DND-41 (cell line): ENCODE measurements around the gene FLNB.

Experiments
- ATAC-seq: fragments of 200-7000 bp; cut with Tn5 transposase; 3 replicates; pipeline ENCODE4 v1.9.1; 2021; ENCODE audit warnings: low read depth; ENCODE audit not compliant: insufficient read depth
- DNase-seq: peaks from one replicate; pipeline ENCODE4 v3.0.0-alpha.2; 2020
- H2AFZ ChIP-seq: 2 replicates; pipeline ENCODE4 v1.6.0; 2012; ENCODE audit warnings: low read depth, low read length
- H3K27ac ChIP-seq: 2 replicates; pipeline ENCODE4 v1.5.1; 2012; ENCODE audit warnings: low read length, inconsistent platforms
- H3K27me3 ChIP-seq: fragments of 200-600 bp; sonication (generic); 2 replicates; pipeline ENCODE4 v1.6.0; 2012; ENCODE audit warnings: low read length, mild to moderate bottlenecking, inconsistent platforms; ENCODE audit not compliant: insufficient read depth, poor library complexity
- H3K36me3 ChIP-seq: 2 replicates; pipeline ENCODE4 v1.5.1; 2012; ENCODE audit warnings: low read length, inconsistent platforms; ENCODE audit not compliant: insufficient read depth
- H3K4me1 ChIP-seq: 2 replicates; pipeline ENCODE4 v1.5.1; 2012; ENCODE audit warnings: mild to moderate bottlenecking, low read length; ENCODE audit not compliant: insufficient read depth
- H3K4me2 ChIP-seq: 2 replicates; pipeline ENCODE4 v1.6.0; 2012; ENCODE audit warnings: mild to moderate bottlenecking, moderate library complexity, low read length, inconsistent platforms; ENCODE audit not compliant: insufficient read depth
- H3K4me3 ChIP-seq, 2 experiments: fragments of 200-600 bp in 1 of 2; shearing (Covaris generic) in 1 of 2; 2 replicates each; pipeline ENCODE4 v1.5.1; 2012 to 2016; ENCODE audit warnings: inconsistent platforms in 2 of 2, low read length in 2 of 2, mild to moderate bottlenecking in 2 of 2, low read depth in 1 of 2, moderate library complexity in 1 of 2
- H3K79me2 ChIP-seq: 2 replicates; pipeline ENCODE4 v1.6.0; 2012; ENCODE audit warnings: low read length, inconsistent platforms; ENCODE audit not compliant: insufficient read depth
- H3K9ac ChIP-seq: 2 replicates; pipeline ENCODE4 v1.6.0; 2012; ENCODE audit warnings: low read depth, mild to moderate bottlenecking, inconsistent platforms, low read length, moderate library complexity
- H3K9me3 ChIP-seq: 2 replicates; pipeline ENCODE4 v1.5.1; 2012; ENCODE audit warnings: low read length, moderate library complexity, mild to moderate bottlenecking, inconsistent platforms; ENCODE audit not compliant: insufficient read depth, severe bottlenecking
- H4K20me1 ChIP-seq: 2 replicates; pipeline ENCODE4 v1.6.0; 2012; ENCODE audit warnings: low read length; ENCODE audit not compliant: insufficient read depth
- CTCF ChIP-seq: IDR thresholded peaks from 2 replicates; pipeline ENCODE4 v1.5.1; 2012; ENCODE audit warnings: borderline replicate concordance, low read length, moderate library complexity, mild to moderate bottlenecking; ENCODE audit not compliant: poor library complexity, severe bottlenecking; ENCODE audit errors: extremely low read depth
- EZH2 ChIP-seq: IDR thresholded peaks from 3 replicates; pipeline ENCODE4 v1.6.1; 2012; ENCODE audit warnings: borderline replicate concordance, low read depth, mild to moderate bottlenecking, moderate library complexity, low read length, inconsistent platforms; ENCODE audit not compliant: severe bottlenecking

Gene FLNB

GRCh38 chr3:58178528-58179234 lies 170.5 kb downstream of the FLNB start:
- Histone ChIP-seq H3K27ac (no peak overlapping the region), H3K79me2 (no peaks in the 10 kb centered on the region), H3K4me3 (no peak overlapping the region), H2AFZ (no peak overlapping the region), H3K36me3 (no peaks in the 10 kb centered on the region), H3K4me1 (no peaks in the 10 kb centered on the region), H3K9me3 (no peaks in the 10 kb centered on the region), H4K20me1 (no peaks in the 10 kb centered on the region), H3K9ac (no peak overlapping the region), H3K27me3 (no peaks in the 10 kb centered on the region), H3K4me2 (no peak overlapping the region)
- no peak for TF ChIP-seq EZH2
- DNase-seq: no peak
- ATAC-seq: no peak

DNA sequence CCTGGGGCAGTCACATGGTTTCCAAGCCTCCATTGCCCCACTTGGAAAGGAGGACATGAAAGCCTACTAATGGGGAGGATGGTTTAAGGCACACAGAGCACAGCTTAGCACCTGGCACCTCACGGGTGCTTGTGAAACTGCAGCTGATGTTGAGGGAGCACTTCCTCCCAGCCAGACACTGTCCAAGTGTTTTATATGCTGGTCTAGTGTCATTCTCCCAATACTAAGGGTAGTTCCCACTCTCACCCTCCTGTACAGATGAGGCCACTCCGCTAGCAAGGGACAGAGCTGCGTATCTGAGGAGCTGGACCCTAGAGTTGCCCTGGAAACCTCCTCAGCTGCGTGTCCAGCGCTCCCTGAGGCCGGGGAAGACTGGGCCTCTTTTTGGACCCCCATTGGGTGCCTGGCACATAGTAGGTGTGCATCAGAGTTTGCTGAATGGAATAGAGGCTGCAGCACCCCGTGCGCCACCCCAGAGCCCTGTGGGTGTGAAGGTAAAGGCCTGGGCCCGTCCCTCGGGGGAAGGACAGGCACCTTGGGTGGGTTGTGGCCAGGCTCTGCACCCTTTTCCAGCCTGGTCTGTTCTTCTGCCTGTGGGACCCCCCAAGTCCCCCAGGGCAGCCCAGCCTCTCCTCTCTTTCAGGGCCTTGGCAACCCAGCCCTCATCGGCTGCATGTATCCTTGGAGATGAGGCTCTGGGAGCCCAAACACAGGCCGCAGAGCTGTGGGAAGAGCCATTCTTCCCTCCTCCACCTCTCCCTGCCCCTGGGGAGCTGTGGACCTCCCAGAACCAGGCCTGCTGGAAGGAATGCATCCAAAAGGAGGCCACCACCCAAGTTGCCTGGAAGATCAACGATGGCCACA lies 171.2 kb downstream of the FLNB start:
- Histone ChIP-seq H4K20me1 (no peaks in the 10 kb centered on the region), H2AFZ (no peak overlapping the region), H3K79me2 (no peaks in the 10 kb centered on the region), H3K4me1 (no peaks in the 10 kb centered on the region), H3K4me3 (no peak overlapping the region), H3K4me2 (no peak overlapping the region), H3K27me3 (no peaks in the 10 kb centered on the region), H3K36me3 (no peaks in the 10 kb centered on the region), H3K9me3 (no peaks in the 10 kb centered on the region), H3K9ac (no peak overlapping the region), H3K27ac (no peak overlapping the region)
- ATAC-seq: 0 out of 3 replicates have a peak, but pooled peaks have one; percentile 27
- no peak for TF ChIP-seq EZH2
- TF ChIP-seq CTCF: no peak
- no peak for DNase-seq

DNA sequence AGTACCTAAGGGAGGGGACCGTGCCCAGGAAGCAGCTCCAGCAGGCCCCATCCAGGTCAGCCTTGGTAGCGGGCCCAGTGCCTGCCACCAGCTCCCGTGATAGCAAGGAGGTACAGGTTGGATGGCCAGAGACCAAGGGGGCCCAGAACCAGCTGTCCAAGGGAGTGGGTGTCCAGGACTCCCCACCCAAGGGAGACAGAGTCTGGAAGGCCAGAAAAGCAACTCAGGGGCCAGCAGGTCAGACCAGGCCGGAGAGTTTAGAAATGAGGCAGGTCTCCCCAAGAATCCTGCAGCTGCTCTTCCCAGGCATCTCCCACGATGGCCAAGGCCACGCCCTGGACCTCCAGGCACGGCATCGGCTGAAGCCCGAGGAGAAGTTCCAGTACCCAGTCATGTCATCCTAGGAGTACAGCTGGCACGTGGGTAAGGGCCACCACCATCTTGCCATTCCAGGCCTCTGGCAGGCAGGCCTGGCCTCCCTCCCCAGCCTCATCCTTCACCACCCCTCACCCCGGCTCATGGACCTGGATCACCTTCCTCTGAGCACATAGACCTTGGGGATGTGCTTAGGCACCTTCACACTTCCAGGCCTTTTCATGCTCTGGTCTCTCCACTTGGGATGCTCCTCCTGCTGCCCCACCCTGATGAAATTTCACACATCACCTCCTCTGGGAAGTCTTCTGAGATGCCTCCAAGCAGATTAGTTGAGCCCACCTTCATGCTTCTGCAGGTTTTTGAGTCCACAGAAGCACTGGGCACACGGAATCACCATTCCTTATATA lies 172.1 kb downstream of the FLNB start:
- H3K27ac ChIP-seq: no peak overlapping the region
- no peak overlapping the region for H3K9ac ChIP-seq
- H3K4me2 ChIP-seq: no peak overlapping the region
- no peaks in the 10 kb centered on the region for H3K4me1 ChIP-seq
- H3K79me2 ChIP-seq: no peaks in the 10 kb centered on the region
- no peak overlapping the region for H3K4me3 ChIP-seq
- ATAC-seq: no peak
- DNase-seq: no peak
- H3K27me3 ChIP-seq: no peaks in the 10 kb centered on the region
- no peaks in the 10 kb centered on the region for H3K9me3 ChIP-seq
- TF ChIP-seq CTCF: no peak
- TF ChIP-seq EZH2: no peak
- H4K20me1 ChIP-seq: no peaks in the 10 kb centered on the region
- H2AFZ ChIP-seq: no peak overlapping the region
- H3K36me3 ChIP-seq: no peaks in the 10 kb centered on the region
